Measurements from ENCODE around the gene IRF2BP2. TPM values are rescaled to one million over a fixed set of nuclear protein-coding genes. Genes with fewer than 3 reads are reported as not detected.

Gene IRF2BP2
- polyA plus RNA-seq, 1 experiment: 20.7 TPM

DNA sequence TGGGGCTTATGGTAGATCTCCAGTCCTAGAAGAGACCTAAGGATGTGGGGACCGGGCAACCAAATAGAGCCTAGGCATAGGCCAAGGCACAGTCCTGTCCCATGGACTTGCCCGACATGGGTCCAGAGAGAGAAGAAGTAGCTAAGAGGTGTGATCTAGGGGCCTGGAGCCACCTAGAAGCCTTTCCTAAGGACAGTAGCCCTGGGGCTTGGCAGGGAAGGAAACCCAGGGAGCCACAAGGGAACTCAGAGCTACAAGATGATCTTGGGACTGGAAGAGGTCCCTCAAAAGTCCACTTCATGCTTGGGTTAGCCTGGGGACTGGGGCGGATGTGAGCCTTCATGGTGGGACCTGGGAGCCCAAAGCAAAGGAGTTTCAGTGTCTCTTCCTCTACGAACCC lies 18.8 kb downstream of the IRF2BP2 start:
- Histone ChIP-seq H3K27me3 (ENCODE audit: control insufficient read depth, insufficient read depth, low read length) (no peaks in the 10 kb centered on the region), H3K4me3 (ENCODE audit: low read depth, low read length) (no peak overlapping the region), H3K36me3 (ENCODE audit: control insufficient read depth, insufficient read depth, low read length) (no peaks in the 10 kb centered on the region)
- TF ChIP-seq, protein P1, sequence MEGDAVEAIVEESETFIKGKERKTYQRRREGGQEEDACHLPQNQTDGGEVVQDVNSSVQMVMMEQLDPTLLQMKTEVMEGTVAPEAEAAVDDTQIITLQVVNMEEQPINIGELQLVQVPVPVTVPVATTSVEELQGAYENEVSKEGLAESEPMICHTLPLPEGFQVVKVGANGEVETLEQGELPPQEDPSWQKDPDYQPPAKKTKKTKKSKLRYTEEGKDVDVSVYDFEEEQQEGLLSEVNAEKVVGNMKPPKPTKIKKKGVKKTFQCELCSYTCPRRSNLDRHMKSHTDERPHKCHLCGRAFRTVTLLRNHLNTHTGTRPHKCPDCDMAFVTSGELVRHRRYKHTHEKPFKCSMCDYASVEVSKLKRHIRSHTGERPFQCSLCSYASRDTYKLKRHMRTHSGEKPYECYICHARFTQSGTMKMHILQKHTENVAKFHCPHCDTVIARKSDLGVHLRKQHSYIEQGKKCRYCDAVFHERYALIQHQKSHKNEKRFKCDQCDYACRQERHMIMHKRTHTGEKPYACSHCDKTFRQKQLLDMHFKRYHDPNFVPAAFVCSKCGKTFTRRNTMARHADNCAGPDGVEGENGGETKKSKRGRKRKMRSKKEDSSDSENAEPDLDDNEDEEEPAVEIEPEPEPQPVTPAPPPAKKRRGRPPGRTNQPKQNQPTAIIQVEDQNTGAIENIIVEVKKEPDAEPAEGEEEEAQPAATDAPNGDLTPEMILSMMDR (IDR thresholded peaks at IDR 0.05; ENCODE audit: insufficient read depth, low read depth, low read length): no peak
- POLR2A ChIA-PET: no interaction called here
- no peak for DNase-seq (ENCODE audit: low read depth)
- CTCF ChIA-PET: interaction anchor here (1.3 to 2.1 kb wide), 3 partner anchors 91 to 502 kb away, joined by 3 to 6 read pairs (median 5); no protein-coding TSS in a partner anchor

DNA sequence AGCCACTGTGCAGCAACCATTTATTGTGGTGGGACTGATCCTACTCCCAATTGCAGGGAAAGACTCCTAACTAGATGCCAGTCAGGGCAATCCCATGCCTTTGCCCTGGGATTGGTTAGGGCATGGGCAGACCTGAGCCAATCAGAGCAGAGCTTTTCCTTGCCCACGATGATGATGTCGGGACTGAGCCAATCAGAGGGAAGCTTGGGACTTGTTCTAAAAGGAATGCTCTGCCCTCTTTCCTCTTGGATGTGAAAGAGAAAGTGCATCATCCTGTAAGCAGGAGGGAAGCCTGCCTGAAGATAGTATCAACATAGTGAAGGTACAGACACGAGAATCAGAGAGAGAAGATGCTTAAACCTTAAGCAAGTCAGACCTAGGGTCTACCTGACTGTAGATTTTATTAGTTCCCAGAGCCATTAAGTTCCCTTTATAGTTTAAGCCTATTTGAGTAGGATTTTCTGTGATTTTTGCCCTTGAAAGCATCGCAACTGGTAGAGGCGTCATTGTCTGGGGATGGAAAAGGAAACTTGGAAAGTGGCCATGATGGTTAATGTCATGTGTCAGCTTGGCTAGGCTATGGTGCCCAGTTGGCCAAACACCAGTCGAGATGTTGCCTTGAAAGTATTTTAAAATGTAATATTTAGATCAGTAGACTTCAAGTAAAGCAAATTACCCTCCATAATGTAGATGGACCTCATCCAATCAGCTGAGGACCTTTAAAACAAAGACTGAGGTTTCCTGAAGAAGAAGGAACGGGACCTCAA lies 19.9 kb downstream of the IRF2BP2 start:
- ChIA-PET POLR2A (no interaction called here), CTCF (interaction anchor here (2.1 kb wide), 1 partner anchor 91 kb away, joined by 6 read pairs; no protein-coding TSS in a partner anchor)
- Histone ChIP-seq H3K36me3 (ENCODE audit: control insufficient read depth, insufficient read depth, low read length) (no peaks in the 10 kb centered on the region), H3K27me3 (ENCODE audit: control insufficient read depth, insufficient read depth, low read length) (no peaks in the 10 kb centered on the region), H3K4me3 (ENCODE audit: low read depth, low read length) (no peak overlapping the region)
- TF ChIP-seq, protein P1 (IDR thresholded peaks at IDR 0.05; ENCODE audit: insufficient read depth, low read depth, low read length): no peak
- DNase-seq (ENCODE audit: low read depth): no peak

DNA sequence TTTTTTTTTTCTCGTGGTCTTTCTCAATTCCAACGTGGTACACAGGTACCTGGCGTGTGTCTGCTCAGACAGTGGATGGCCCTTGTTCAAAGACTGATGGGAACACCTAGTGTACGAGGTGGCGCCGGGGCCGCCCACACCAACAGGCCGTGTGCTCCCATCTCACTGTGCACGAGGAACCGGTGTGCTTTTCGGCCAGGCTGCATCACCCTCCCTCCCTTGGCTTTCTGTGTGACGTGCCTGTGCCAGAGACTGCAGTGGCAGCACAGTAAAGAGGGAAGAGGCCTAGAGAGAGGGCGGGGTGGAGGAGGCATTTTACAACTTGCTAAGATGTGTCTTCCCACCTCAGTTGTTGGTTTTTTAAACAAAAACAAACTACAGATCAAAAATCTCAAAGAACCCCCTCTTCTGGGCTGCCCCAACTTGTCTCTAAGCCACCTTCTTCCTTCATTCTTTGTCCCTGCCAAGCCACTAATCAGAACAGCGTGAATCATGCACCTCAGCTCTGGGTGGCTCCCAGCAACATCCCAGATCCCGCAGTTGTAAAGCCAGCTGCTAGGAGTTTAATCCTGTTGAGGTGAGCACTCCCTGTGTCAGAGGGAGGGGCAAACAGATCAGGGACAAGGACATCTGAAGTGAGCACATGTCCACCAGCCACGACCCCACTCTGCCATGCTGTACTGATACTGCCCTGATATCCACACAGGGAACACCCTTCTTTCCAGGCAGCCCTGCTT lies 20.7 kb downstream of the IRF2BP2 start:
- H3K27me3 ChIP-seq (ENCODE audit: control insufficient read depth, insufficient read depth, low read length): no peaks in the 10 kb centered on the region
- CTCF ChIA-PET: interaction anchor here (0.6 to 2.1 kb wide), 3 partner anchors 9 to 372 kb away, joined by 3 to 6 read pairs (median 3); no protein-coding TSS in a partner anchor
- no peaks in the 10 kb centered on the region for H3K36me3 ChIP-seq (ENCODE audit: control insufficient read depth, insufficient read depth, low read length)
- no peak overlapping the region for H3K4me3 ChIP-seq (ENCODE audit: low read depth, low read length)
- DNase-seq (ENCODE audit: low read depth): no peak
- POLR2A ChIA-PET: no interaction called here
- TF ChIP-seq, protein P1 (IDR thresholded peaks at IDR 0.05; ENCODE audit: insufficient read depth, low read depth, low read length): no peak

DNA sequence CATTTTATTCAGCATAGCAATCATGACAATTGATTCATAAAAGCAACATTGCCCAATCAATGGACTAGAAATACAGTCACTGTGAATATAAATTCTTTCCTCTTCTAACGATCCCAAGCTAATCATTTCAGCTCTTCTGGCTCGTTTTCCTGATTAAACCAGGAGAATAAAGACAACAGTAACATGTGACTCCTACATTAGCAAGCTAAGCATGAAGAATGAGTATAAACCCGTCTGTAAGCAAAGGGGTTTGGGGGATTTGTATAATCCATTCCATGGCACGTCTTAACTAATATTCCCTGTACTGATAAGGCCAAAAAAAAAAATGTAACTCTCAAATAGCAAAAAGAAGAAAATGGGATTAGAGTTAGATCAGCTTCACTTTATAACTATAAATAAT lies 21.6 kb downstream of the IRF2BP2 start:
- Histone ChIP-seq H3K27me3 (ENCODE audit: control insufficient read depth, insufficient read depth, low read length) (no peaks in the 10 kb centered on the region), H3K36me3 (ENCODE audit: control insufficient read depth, insufficient read depth, low read length) (no peaks in the 10 kb centered on the region), H3K4me3 (ENCODE audit: low read depth, low read length) (no peak overlapping the region)
- CTCF ChIA-PET: interaction anchor here (0.6 to 0.7 kb wide), 2 partner anchors 9 to 373 kb away, joined by 3 read pairs; no protein-coding TSS in a partner anchor
- no peak for DNase-seq (ENCODE audit: low read depth)
- POLR2A ChIA-PET: no interaction called here
- TF ChIP-seq, protein P1 (IDR thresholded peaks at IDR 0.05; ENCODE audit: insufficient read depth, low read depth, low read length): no peak

DNA sequence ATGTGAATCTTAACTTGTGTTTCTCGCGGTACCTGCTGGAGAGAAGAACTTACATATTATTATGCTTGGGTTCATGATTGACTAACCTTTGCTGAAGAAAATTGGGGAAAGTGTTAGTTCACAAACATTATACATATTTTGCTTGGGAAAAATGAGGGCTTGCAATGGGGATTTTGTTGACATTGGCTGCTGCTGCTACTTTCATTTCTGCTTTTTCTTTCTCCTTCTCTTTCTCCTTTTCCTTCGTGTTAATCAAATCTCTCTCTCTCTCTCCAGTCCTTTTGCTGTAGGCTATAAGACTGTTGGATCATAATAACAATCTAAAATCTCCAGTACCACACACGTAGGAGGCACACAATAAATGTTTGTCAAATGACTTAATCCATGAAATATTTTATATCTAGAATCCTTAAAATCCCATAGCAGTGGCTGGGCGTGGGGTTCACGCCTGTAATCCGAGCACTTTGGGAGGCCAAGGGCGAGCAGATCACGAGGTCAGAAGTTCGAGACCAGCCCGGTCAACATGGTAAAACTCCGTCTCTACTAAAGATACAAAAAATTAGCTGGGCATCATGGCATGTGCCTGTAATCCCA lies 23.0 kb downstream of the IRF2BP2 start:
- POLR2A ChIA-PET: no interaction called here
- Histone ChIP-seq H3K27me3 (ENCODE audit: control insufficient read depth, insufficient read depth, low read length) (no peaks in the 10 kb centered on the region), H3K36me3 (ENCODE audit: control insufficient read depth, insufficient read depth, low read length) (no peaks in the 10 kb centered on the region), H3K4me3 (ENCODE audit: low read depth, low read length) (no peak overlapping the region)
- DNase-seq (ENCODE audit: low read depth): no peak
- TF ChIP-seq, protein P1 (IDR thresholded peaks at IDR 0.05; ENCODE audit: insufficient read depth, low read depth, low read length): no peak
- CTCF ChIA-PET: interaction anchor here (1.6 kb wide), 1 partner anchor 9 kb away, joined by 6 read pairs; no protein-coding TSS in a partner anchor

Data from BJ (cell line).